ENCODE data around the gene UGT1A8.

Gene UGT1A8

GRCh38 chr2:233593201-233593600, 24.2 kb upstream of the UGT1A8 start:
- DNase-seq (ENCODE audit: low read depth, low spot score): no peak
- no peak overlapping the region for H3K9ac ChIP-seq (ENCODE audit: insufficient read length)
- H3K36me3 ChIP-seq (ENCODE audit: insufficient read depth, low read length): no peaks in the 10 kb centered on the region
- no peaks in the 10 kb centered on the region; the same call in 1 of the 2 replicates for H3K9me3 ChIP-seq (ENCODE audit: low read depth, low read length)
- no peak overlapping the region for H3K4me3 ChIP-seq
- H3K27ac ChIP-seq: no peak overlapping the region
- TF ChIP-seq EZH2 (IDR thresholded peaks at IDR 0.05) (no peak), POLR2AphosphoS5 (IDR thresholded peaks at IDR 0.05; ENCODE audit: borderline replicate concordance, low read depth, low read length) (no peak), FOXP2 (optimal IDR thresholded peaks at IDR 0.05; ENCODE audit: control extremely low read depth, extremely low read length, insufficient read depth) (no peak)

- DNase-seq (ENCODE audit: low read depth, low spot score): no peak
- Histone ChIP-seq H3K9ac (ENCODE audit: insufficient read length) (no peak overlapping the region), H3K4me3 (no peak overlapping the region), H3K36me3 (ENCODE audit: insufficient read depth, low read length) (no peaks in the 10 kb centered on the region), H3K27ac (peak overlapping the region; percentile 80), H3K9me3 (ENCODE audit: low read depth, low read length) (no peaks in the 10 kb centered on the region; the same call in 1 of the 2 replicates)
- TF ChIP-seq FOXP2 (optimal IDR thresholded peaks at IDR 0.05; ENCODE audit: control extremely low read depth, extremely low read length, insufficient read depth): no peak
- TF ChIP-seq POLR2AphosphoS5 (IDR thresholded peaks at IDR 0.05; ENCODE audit: borderline replicate concordance, low read depth, low read length): no peak
- TF ChIP-seq EZH2 (IDR thresholded peaks at IDR 0.05): no peak
Measured at GRCh38 chr2:233597522-233597921, 19.9 kb upstream of the UGT1A8 start.

GRCh38 chr2:233598952-233599351, 18.5 kb upstream of the UGT1A8 start:
- H3K36me3 ChIP-seq (ENCODE audit: insufficient read depth, low read length): no peaks in the 10 kb centered on the region
- TF ChIP-seq EZH2 (IDR thresholded peaks at IDR 0.05): no peak
- TF ChIP-seq POLR2AphosphoS5 (IDR thresholded peaks at IDR 0.05; ENCODE audit: borderline replicate concordance, low read depth, low read length): no peak
- TF ChIP-seq FOXP2 (optimal IDR thresholded peaks at IDR 0.05; ENCODE audit: control extremely low read depth, extremely low read length, insufficient read depth): no peak
- H3K9ac ChIP-seq (ENCODE audit: insufficient read length): no peak overlapping the region
- no peak overlapping the region for H3K4me3 ChIP-seq
- no peaks in the 10 kb centered on the region; the same call in 1 of the 2 replicates for H3K9me3 ChIP-seq (ENCODE audit: low read depth, low read length)
- 0 out of 2 replicates have a peak overlapping the region, but pooled peaks have one; percentile 80 for H3K27ac ChIP-seq
- peak; percentile 40 for DNase-seq (ENCODE audit: low read depth, low spot score)

- no peak for TF ChIP-seq FOXP2 (optimal IDR thresholded peaks at IDR 0.05; ENCODE audit: control extremely low read depth, extremely low read length, insufficient read depth)
- no peak for TF ChIP-seq EZH2 (IDR thresholded peaks at IDR 0.05)
- TF ChIP-seq POLR2AphosphoS5 (IDR thresholded peaks at IDR 0.05; ENCODE audit: borderline replicate concordance, low read depth, low read length): no peak
- Histone ChIP-seq H3K9ac (ENCODE audit: insufficient read length) (no peak overlapping the region), H3K4me3 (no peak overlapping the region), H3K36me3 (ENCODE audit: insufficient read depth, low read length) (no peaks in the 10 kb centered on the region), H3K27ac (no peak overlapping the region), H3K9me3 (ENCODE audit: low read depth, low read length) (no peaks in the 10 kb centered on the region; the same call in 1 of the 2 replicates)
- DNase-seq (ENCODE audit: low read depth, low spot score): no peak
Measured at GRCh38 chr2:233600386-233600785, 17.0 kb upstream of the UGT1A8 start.

GRCh38 chr2:233602076-233602475, 15.4 kb upstream of the UGT1A8 start:
- DNase-seq (ENCODE audit: low read depth, low spot score): no peak

GRCh38 chr2:233603520-233603919, 13.9 kb upstream of the UGT1A8 start:
- DNase-seq (ENCODE audit: low read depth, low spot score): no peak

More at GRCh38 chr2:233602076-233602475, 15.4 kb upstream of the UGT1A8 start:
- Histone ChIP-seq H3K9ac (ENCODE audit: insufficient read length) (no peak overlapping the region), H3K9me3 (ENCODE audit: low read depth, low read length) (no peaks in the 10 kb centered on the region), H3K27ac (no peak overlapping the region), H3K4me3 (no peak overlapping the region), H3K36me3 (ENCODE audit: insufficient read depth, low read length) (no peaks in the 10 kb centered on the region)
- TF ChIP-seq POLR2AphosphoS5 (IDR thresholded peaks at IDR 0.05; ENCODE audit: borderline replicate concordance, low read depth, low read length) (no peak), EZH2 (IDR thresholded peaks at IDR 0.05) (no peak), FOXP2 (optimal IDR thresholded peaks at IDR 0.05; ENCODE audit: control extremely low read depth, extremely low read length, insufficient read depth) (no peak)

GRCh38 chr2:233604826-233605225, 12.6 kb upstream of the UGT1A8 start:
- no peak overlapping the region for H3K9ac ChIP-seq (ENCODE audit: insufficient read length)
- no peak for TF ChIP-seq EZH2 (IDR thresholded peaks at IDR 0.05)
- no peak for TF ChIP-seq POLR2AphosphoS5 (IDR thresholded peaks at IDR 0.05; ENCODE audit: borderline replicate concordance, low read depth, low read length)
- no peak for TF ChIP-seq FOXP2 (optimal IDR thresholded peaks at IDR 0.05; ENCODE audit: control extremely low read depth, extremely low read length, insufficient read depth)
- H3K4me3 ChIP-seq: no peak overlapping the region
- no peak overlapping the region for H3K27ac ChIP-seq
- H3K9me3 ChIP-seq (ENCODE audit: low read depth, low read length): no peaks in the 10 kb centered on the region
- no peaks in the 10 kb centered on the region for H3K36me3 ChIP-seq (ENCODE audit: insufficient read depth, low read length)
- DNase-seq (ENCODE audit: low read depth, low spot score): no peak

More at GRCh38 chr2:233603520-233603919, 13.9 kb upstream of the UGT1A8 start:
- TF ChIP-seq EZH2 (IDR thresholded peaks at IDR 0.05) (no peak), FOXP2 (optimal IDR thresholded peaks at IDR 0.05; ENCODE audit: control extremely low read depth, extremely low read length, insufficient read depth) (no peak), POLR2AphosphoS5 (IDR thresholded peaks at IDR 0.05; ENCODE audit: borderline replicate concordance, low read depth, low read length) (no peak)
- Histone ChIP-seq H3K9me3 (ENCODE audit: low read depth, low read length) (no peaks in the 10 kb centered on the region), H3K36me3 (ENCODE audit: insufficient read depth, low read length) (no peaks in the 10 kb centered on the region), H3K4me3 (no peak overlapping the region), H3K9ac (ENCODE audit: insufficient read length) (no peak overlapping the region), H3K27ac (no peak overlapping the region)

- DNase-seq (ENCODE audit: low read depth, low spot score): no peak
- no peaks in the 10 kb centered on the region for H3K36me3 ChIP-seq (ENCODE audit: insufficient read depth, low read length)
- H3K4me3 ChIP-seq: no peak overlapping the region
- no peak overlapping the region for H3K27ac ChIP-seq
- TF ChIP-seq EZH2 (IDR thresholded peaks at IDR 0.05) (no peak), FOXP2 (optimal IDR thresholded peaks at IDR 0.05; ENCODE audit: control extremely low read depth, extremely low read length, insufficient read depth) (no peak), POLR2AphosphoS5 (IDR thresholded peaks at IDR 0.05; ENCODE audit: borderline replicate concordance, low read depth, low read length) (no peak)
- no peak overlapping the region for H3K9ac ChIP-seq (ENCODE audit: insufficient read length)
- no peaks in the 10 kb centered on the region for H3K9me3 ChIP-seq (ENCODE audit: low read depth, low read length)
Measured at GRCh38 chr2:233605680-233606079, 11.8 kb upstream of the UGT1A8 start.

- no peak overlapping the region for H3K9ac ChIP-seq (ENCODE audit: insufficient read length)
- H3K27ac ChIP-seq: no peak overlapping the region
- H3K9me3 ChIP-seq (ENCODE audit: low read depth, low read length): no peaks in the 10 kb centered on the region
- DNase-seq (ENCODE audit: low read depth, low spot score): no peak
- no peak overlapping the region for H3K4me3 ChIP-seq
- no peaks in the 10 kb centered on the region for H3K36me3 ChIP-seq (ENCODE audit: insufficient read depth, low read length)
- TF ChIP-seq POLR2AphosphoS5 (IDR thresholded peaks at IDR 0.05; ENCODE audit: borderline replicate concordance, low read depth, low read length): no peak
- TF ChIP-seq FOXP2 (optimal IDR thresholded peaks at IDR 0.05; ENCODE audit: control extremely low read depth, extremely low read length, insufficient read depth): no peak
- no peak for TF ChIP-seq EZH2 (IDR thresholded peaks at IDR 0.05)
Measured at GRCh38 chr2:233611284-233611683, 6.1 kb upstream of the UGT1A8 start.

Measured in SK-N-MC (cell line).